ENCODE data around the gene ANP32A. TPM values are rescaled to one million over a fixed set of nuclear protein-coding genes. Genes with fewer than 3 reads are reported as not detected.

Gene ANP32A
- total RNA-seq, 1 experiment from 2014 or later = 220 TPM

DNA sequence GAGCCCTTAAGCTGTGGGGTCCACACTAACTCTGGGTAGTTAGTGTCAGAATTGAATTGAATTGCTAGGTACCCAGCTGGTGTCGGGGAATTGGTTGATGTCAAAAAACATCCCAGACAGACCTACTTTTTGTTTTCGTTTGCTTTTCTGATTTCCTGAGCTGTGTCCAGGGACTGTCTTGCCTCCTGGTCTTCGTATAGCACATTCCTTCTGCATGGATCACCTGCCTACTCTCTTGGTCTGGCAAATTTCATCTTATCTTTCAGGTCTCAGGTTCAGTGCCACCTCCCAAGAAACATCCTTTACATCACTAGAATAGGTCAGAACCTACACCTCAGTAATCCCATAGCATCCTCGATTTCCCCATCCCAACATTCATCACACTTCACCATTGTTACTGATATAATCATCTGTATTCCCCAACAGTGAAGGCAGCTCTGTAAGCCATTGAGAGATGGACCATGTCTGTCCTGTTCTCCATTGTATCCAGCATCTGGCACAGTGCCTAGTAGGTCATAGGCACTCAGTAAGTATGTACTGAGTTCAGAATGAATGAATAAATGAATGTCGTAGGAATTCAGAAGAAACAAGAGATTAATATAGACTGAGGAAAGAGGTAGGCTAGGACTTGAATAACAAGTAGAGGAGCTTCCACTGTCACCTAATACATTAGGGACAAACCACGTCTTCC is 81.2 kb downstream of the ANP32A start:
- no peak overlapping the region for H3K4me3 ChIP-seq (replicated peaks in 1 of 2; ENCODE audit: low read depth in 1 of 2, low read length in 2 of 2)
- DNase-seq (ENCODE audit: low read depth, low spot score) (no peak), ATAC-seq (no peak)
- no peak overlapping the region for H3K4me2 ChIP-seq (ENCODE audit: low read length)
- POLR2A ChIA-PET = no interaction called here
- no peak overlapping the region for H3K9ac ChIP-seq (ENCODE audit: low read length)
- H2AFZ ChIP-seq (ENCODE audit: low read depth, low read length, poor library complexity, severe bottlenecking) = no peak overlapping the region
- CTCF ChIA-PET = no interaction called here
- no peaks in the 10 kb centered on the region for H3K36me3 ChIP-seq (ENCODE audit: control insufficient read depth in 1 of 2, insufficient read depth in 2 of 2, low read length in 2 of 2)
- no peaks in the 10 kb centered on the region for H3K4me1 ChIP-seq (ENCODE audit: control insufficient read depth in 1 of 2, insufficient read depth in 2 of 2, low read length in 2 of 2)
- no peaks in the 10 kb centered on the region for H3K79me2 ChIP-seq (ENCODE audit: insufficient read depth, low read length)
- H3K27ac ChIP-seq (ENCODE audit: low read depth, low read length) = no peak overlapping the region
- RAD21 ChIA-PET (ENCODE audit: low non-redundant PET in 1 of 2, low total read pairs in 2 of 2, uncharacterized antibody in 2 of 2, unreplicated experiment in 2 of 2) = no interaction called here
- no TSS peak for BruUV-seq (replicated peaks)
- no peaks in the 10 kb centered on the region for H3K27me3 ChIP-seq (ENCODE audit: insufficient read depth, low read length)
- H3K9me2 ChIP-seq (ENCODE audit: insufficient read depth) = no peaks in the 10 kb centered on the region
- no peaks in the 10 kb centered on the region for H3K9me3 ChIP-seq (ENCODE audit: control insufficient read depth in 1 of 2, insufficient read depth in 1 of 2, low read depth in 1 of 2, low read length in 2 of 2)
- H4K20me1 ChIP-seq (ENCODE audit: insufficient read depth) = no peaks in the 10 kb centered on the region
- no peak for TF ChIP-seq YY1 (IDR thresholded peaks at IDR 0.05; ENCODE audit: extremely low read depth, insufficient replicate concordance, low read depth, low read length)
- TF ChIP-seq ATF3 (IDR thresholded peaks at IDR 0.05) = no peak
- no peak for TF ChIP-seq SRF (IDR thresholded peaks at IDR 0.05; ENCODE audit: low read depth)
- TF ChIP-seq POLR2A (IDR thresholded peaks at IDR 0.05; ENCODE audit: borderline replicate concordance, extremely low read depth, insufficient read depth, insufficient read length) = no peak
- no peak for TF ChIP-seq ELF1 (IDR thresholded peaks at IDR 0.05; ENCODE audit: borderline replicate concordance, low read depth)
- no peak for TF ChIP-seq CTCF (IDR thresholded peaks at IDR 0.05 in 2 of 3, conservative IDR thresholded peaks at IDR 0.05 in 1 of 3; ENCODE audit: borderline replicate concordance in 1 of 3, insufficient read depth in 1 of 3, low read depth in 2 of 3, low read length in 2 of 3)
- TF ChIP-seq RAD21 (IDR thresholded peaks at IDR 0.05; ENCODE audit: low read depth) = no peak
- no peak for TF ChIP-seq TCF7L2 (IDR thresholded peaks at IDR 0.05; ENCODE audit: borderline replicate concordance, extremely low read depth, insufficient read depth, insufficient read length)
- TF ChIP-seq EZH2 (IDR thresholded peaks at IDR 0.05) = no peak
- TF ChIP-seq CBX3 (IDR thresholded peaks at IDR 0.05; ENCODE audit: low read depth) = no peak
- no peak for TF ChIP-seq EZH2phosphoT487 (IDR thresholded peaks at IDR 0.05; ENCODE audit: borderline replicate concordance)
- no peak for TF ChIP-seq FOSL1 (IDR thresholded peaks at IDR 0.05; ENCODE audit: low read depth)
- no peak for TF ChIP-seq EGR1 (IDR thresholded peaks at IDR 0.05; ENCODE audit: low read depth)
- TF ChIP-seq CEBPB (IDR thresholded peaks at IDR 0.05; ENCODE audit: low read depth) = no peak
- TF ChIP-seq SIN3A (IDR thresholded peaks at IDR 0.05; ENCODE audit: low read depth) = no peak
- no peak for TF ChIP-seq JUND (IDR thresholded peaks at IDR 0.05)
- TF ChIP-seq POLR2AphosphoS5 (IDR thresholded peaks at IDR 0.05; ENCODE audit: low read depth, low read length) = no peak
- TF ChIP-seq, protein P1, sequence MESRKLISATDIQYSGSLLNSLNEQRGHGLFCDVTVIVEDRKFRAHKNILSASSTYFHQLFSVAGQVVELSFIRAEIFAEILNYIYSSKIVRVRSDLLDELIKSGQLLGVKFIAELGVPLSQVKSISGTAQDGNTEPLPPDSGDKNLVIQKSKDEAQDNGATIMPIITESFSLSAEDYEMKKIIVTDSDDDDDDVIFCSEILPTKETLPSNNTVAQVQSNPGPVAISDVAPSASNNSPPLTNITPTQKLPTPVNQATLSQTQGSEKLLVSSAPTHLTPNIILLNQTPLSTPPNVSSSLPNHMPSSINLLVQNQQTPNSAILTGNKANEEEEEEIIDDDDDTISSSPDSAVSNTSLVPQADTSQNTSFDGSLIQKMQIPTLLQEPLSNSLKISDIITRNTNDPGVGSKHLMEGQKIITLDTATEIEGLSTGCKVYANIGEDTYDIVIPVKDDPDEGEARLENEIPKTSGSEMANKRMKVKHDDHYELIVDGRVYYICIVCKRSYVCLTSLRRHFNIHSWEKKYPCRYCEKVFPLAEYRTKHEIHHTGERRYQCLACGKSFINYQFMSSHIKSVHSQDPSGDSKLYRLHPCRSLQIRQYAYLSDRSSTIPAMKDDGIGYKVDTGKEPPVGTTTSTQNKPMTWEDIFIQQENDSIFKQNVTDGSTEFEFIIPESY (IDR thresholded peaks at IDR 0.05; ENCODE audit: extremely low read depth, insufficient replicate concordance, low read length) = no peak
- TF ChIP-seq ZNF274 (IDR thresholded peaks at IDR 0.05; ENCODE audit: low read depth, low read length) = no peak
- intact Hi-C loops (cut with micrococcal nuclease) = no loop called here
